Endothelial cell of umbilical vein (primary cell): ENCODE measurements around the gene OTC. TPM values are rescaled to one million over a fixed set of nuclear protein-coding genes. Genes with fewer than 3 reads are reported as not detected.

ENCODE experiments used
- BruUV-seq: library from RNA; stranded (reverse); fragments of 400-500 nt; replicated peaks from 2 replicates; lab custom pipeline; 2021; lab: Mats Ljungman, UMichigan
- CTCF ChIA-PET: fragments of 300-600, 350-600 bp; sonication (Branson Sonifier 250); formaldehyde crosslinking; loops from one replicate; lab custom pipeline; 2021; ENCODE audit warnings: antibody characterized with exemption, inconsistent platforms; lab: Charles Lee
- POLR2A ChIA-PET: fragments of 300-600, 350-600 bp; sonication (Branson Sonifier 250); formaldehyde crosslinking; loops from one replicate; lab custom pipeline; 2021; ENCODE audit warnings: antibody characterized with exemption, inconsistent platforms; lab: Charles Lee
- DNase-seq: peaks from one replicate; pipeline ENCODE4 v3.0.0-alpha.2; 2011; ENCODE audit warnings: low read depth, low spot score
- FAIRE-seq: peaks from 2 replicates; lab custom pipeline; 2011; peaks lifted over from hg19 to GRCh38; lab: Jason Lieb, UNC
- H2AFZ ChIP-seq: 2 replicates; pipeline ENCODE4 v1.6.0; 2012; ENCODE audit warnings: low read depth, low read length, control low read depth, inconsistent platforms
- H3K27ac ChIP-seq: 2 replicates; pipeline ENCODE4 v1.5.1; 2011; ENCODE audit warnings: low read depth, mild to moderate bottlenecking, control low read depth, low read length, moderate library complexity; ENCODE audit not compliant: insufficient read depth
- H3K27me3 ChIP-seq, 2 experiments: 2 replicates each; pipeline versions ENCODE4 v1.6.0 to v1.6.1; 2011; ENCODE audit warnings: low read length in 2 of 2, mixed read lengths in 1 of 2; ENCODE audit not compliant: control insufficient read depth in 2 of 2, insufficient read depth in 2 of 2
- H3K36me3 ChIP-seq, 2 experiments: 2 replicates in 1 of 2; 3 replicates in 1 of 2; pipeline ENCODE4 v1.5.1; 2011; ENCODE audit warnings: low read length in 2 of 2, mild to moderate bottlenecking in 1 of 2, moderate library complexity in 1 of 2; ENCODE audit not compliant: control insufficient read depth in 2 of 2, insufficient read depth in 2 of 2; ENCODE audit errors: extremely low read depth in 1 of 2
- H3K4me1 ChIP-seq: 3 replicates; pipeline ENCODE4 v1.5.1; 2011; ENCODE audit warnings: mild to moderate bottlenecking, low read length; ENCODE audit not compliant: control insufficient read depth, insufficient read depth; ENCODE audit errors: extremely low read depth
- H3K4me2 ChIP-seq: 2 replicates; pipeline ENCODE4 v1.6.1; 2011; ENCODE audit warnings: low read length, control low read depth, mixed read lengths; ENCODE audit not compliant: insufficient read depth
- H3K4me3 ChIP-seq, 3 experiments: fragments of 200-600 bp in 1 of 3; sonication (generic), shearing (Covaris generic) in 1 of 3; replicated peaks in 1 of 3; 2 replicates each; pipeline ENCODE4 v1.5.1; 2011 to 2016; ENCODE audit warnings: control low read depth in 3 of 3, low read length in 3 of 3, mild to moderate bottlenecking in 2 of 3, inconsistent platforms in 1 of 3, low read depth in 1 of 3, moderate library complexity in 1 of 3; ENCODE audit not compliant: insufficient read depth in 1 of 3
- H3K79me2 ChIP-seq: 2 replicates; pipeline ENCODE4 v1.6.0; 2012; ENCODE audit warnings: low read length, inconsistent platforms; ENCODE audit not compliant: control insufficient read depth, insufficient read depth
- H3K9ac ChIP-seq: replicated peaks from 2 replicates; pipeline ENCODE3; 2011; ENCODE audit warnings: low read length, control low read depth; ENCODE audit not compliant: insufficient read depth; ENCODE audit errors: extremely low read depth
- H3K9me1 ChIP-seq: replicated peaks from 3 replicates; pipeline ENCODE4 v1.6.0; 2011; ENCODE audit warnings: mild to moderate bottlenecking, low read length; ENCODE audit not compliant: control insufficient read depth, insufficient read depth; ENCODE audit errors: extremely low read depth
- H3K9me3 ChIP-seq: replicated peaks from 2 replicates; pipeline ENCODE4 v1.5.1; 2012; ENCODE audit warnings: low read length, inconsistent platforms; ENCODE audit not compliant: control insufficient read depth, insufficient read depth
- H4K20me1 ChIP-seq: replicated peaks from 2 replicates; pipeline ENCODE3; 2011; ENCODE audit warnings: mild to moderate bottlenecking, low read length; ENCODE audit not compliant: control insufficient read depth, insufficient read depth; ENCODE audit errors: extremely low read depth
- EZH2 ChIP-seq: IDR thresholded peaks from 2 replicates; pipeline ENCODE4 v1.6.1; 2012; ENCODE audit warnings: borderline replicate concordance, low read depth, mild to moderate bottlenecking, moderate library complexity, low read length, inconsistent platforms; ENCODE audit not compliant: severe bottlenecking
- FOS ChIP-seq: IDR thresholded peaks from 2 replicates; pipeline ENCODE4 v1.6.1; 2011; ENCODE audit warnings: mild to moderate bottlenecking, low read length, moderate library complexity, borderline replicate concordance; ENCODE audit not compliant: insufficient read depth
- GATA2 ChIP-seq: IDR thresholded peaks from 2 replicates; pipeline ENCODE4 v1.7.0; 2011; ENCODE audit warnings: low read depth, mild to moderate bottlenecking, moderate library complexity, mixed read lengths, low read length; ENCODE audit not compliant: insufficient read length, insufficient read depth
- JUN ChIP-seq: IDR thresholded peaks from 2 replicates; pipeline ENCODE4 v1.6.1; 2011; ENCODE audit warnings: borderline replicate concordance, low read depth; ENCODE audit not compliant: insufficient read length, insufficient read depth
- MYC ChIP-seq: IDR thresholded peaks from one replicate; pipeline ENCODE4 v1.6.1; 2011; ENCODE audit warnings: mild to moderate bottlenecking, low read depth, low read length
- POLR2A ChIP-seq: IDR thresholded peaks from 2 replicates; pipeline ENCODE4 v1.6.1; 2012; ENCODE audit warnings: low read depth, mild to moderate bottlenecking, control low read depth, low read length
- POLR2AphosphoS5 ChIP-seq: IDR thresholded peaks from 2 replicates; pipeline ENCODE4 v1.6.1; 2012; ENCODE audit warnings: low read depth, mild to moderate bottlenecking, control low read depth, low read length, moderate library complexity; ENCODE audit not compliant: insufficient read depth
- dilution Hi-C: fragments of 300-500 bp; cut with MboI; formaldehyde crosslinking; loops from one replicate; pipeline ENCODE4 v1.15.0; 2019; ENCODE audit warnings: low sequenced_read_pairs; ENCODE audit not compliant: extremely low pct_ligation_motif_present
- intact Hi-C: fragments of 100-400 bp; cut with micrococcal nuclease; formaldehyde crosslinking; loops from one replicate; pipeline ENCODE4 v1.10.0; 2022
- polyA plus RNA-seq, 4 experiments: library from polyadenylated mRNA; depleted of rRNA in 3 of 4; stranded (reverse) in 3 of 4; unstranded in 1 of 4; fragments of >200 nt; gene quantifications; 2 replicates each; pipeline versions ENCODE4 v1.2.1 to v1.2.3, GENCODE V29; 2011 to 2012; ENCODE audit warnings: missing spikeins in 1 of 4
- total RNA-seq: library from RNA; stranded (reverse); gene quantifications from 2 replicates; pipeline ENCODE4 v1.2.3, GENCODE V29; 2021
- TF ChIP-seq, protein P1 (sequence below): IDR thresholded peaks from 2 replicates; pipeline ENCODE4 v1.6.1; 2011; ENCODE audit not compliant: insufficient read depth, insufficient read length
- TF ChIP-seq, protein P2 (sequence below), 2 donors: IDR thresholded peaks; 1 replicate in 1 of 2; 2 replicates in 1 of 2; pipeline ENCODE4 v1.5.1; 2011; ENCODE audit warnings: low read length in 2 of 2, mild to moderate bottlenecking in 2 of 2, moderate library complexity in 2 of 2, control low read depth in 1 of 2, inconsistent platforms in 1 of 2, low read depth in 1 of 2; ENCODE audit not compliant: insufficient read depth in 1 of 2; ENCODE audit errors: extremely low read depth in 1 of 2

OTC gene
- total and polyA plus RNA-seq, 2 donors (not counting 3 experiments of a cell fraction or from before 2014, with no cell fraction given) = not detected

GRCh38 chrX:38374431-38374830 lies 22.0 kb downstream of the OTC start:
- no peak for FAIRE-seq
- intact Hi-C loops = no loop called here
- no peaks in the 10 kb centered on the region for H3K9me1 ChIP-seq

More at GRCh38 chrX:38374431-38374830, 22.0 kb downstream of the OTC start:
- no peaks in the 10 kb centered on the region for H3K27me3 ChIP-seq
- ChIA-PET CTCF (no interaction called here), POLR2A (no interaction called here)
- BruUV-seq = no TSS peak
- no peaks in the 10 kb centered on the region for H4K20me1 ChIP-seq
- no peak for DNase-seq
- no peak overlapping the region for H3K4me3 ChIP-seq
- H3K4me2 ChIP-seq = no peak overlapping the region
- H3K27ac ChIP-seq = no peak overlapping the region
- no peak overlapping the region for H3K9ac ChIP-seq
- H3K9me3 ChIP-seq = no peaks in the 10 kb centered on the region
- H3K36me3 ChIP-seq = no peaks in the 10 kb centered on the region
- H2AFZ ChIP-seq = no peak overlapping the region
- no peaks in the 10 kb centered on the region for H3K4me1 ChIP-seq
- no peaks in the 10 kb centered on the region for H3K79me2 ChIP-seq
- no peak for TF ChIP-seq POLR2AphosphoS5
- no peak for TF ChIP-seq POLR2A
- TF ChIP-seq JUN = no peak
- TF ChIP-seq, protein P1, sequence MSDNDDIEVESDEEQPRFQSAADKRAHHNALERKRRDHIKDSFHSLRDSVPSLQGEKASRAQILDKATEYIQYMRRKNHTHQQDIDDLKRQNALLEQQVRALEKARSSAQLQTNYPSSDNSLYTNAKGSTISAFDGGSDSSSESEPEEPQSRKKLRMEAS = no peak
- TF ChIP-seq, protein P2, sequence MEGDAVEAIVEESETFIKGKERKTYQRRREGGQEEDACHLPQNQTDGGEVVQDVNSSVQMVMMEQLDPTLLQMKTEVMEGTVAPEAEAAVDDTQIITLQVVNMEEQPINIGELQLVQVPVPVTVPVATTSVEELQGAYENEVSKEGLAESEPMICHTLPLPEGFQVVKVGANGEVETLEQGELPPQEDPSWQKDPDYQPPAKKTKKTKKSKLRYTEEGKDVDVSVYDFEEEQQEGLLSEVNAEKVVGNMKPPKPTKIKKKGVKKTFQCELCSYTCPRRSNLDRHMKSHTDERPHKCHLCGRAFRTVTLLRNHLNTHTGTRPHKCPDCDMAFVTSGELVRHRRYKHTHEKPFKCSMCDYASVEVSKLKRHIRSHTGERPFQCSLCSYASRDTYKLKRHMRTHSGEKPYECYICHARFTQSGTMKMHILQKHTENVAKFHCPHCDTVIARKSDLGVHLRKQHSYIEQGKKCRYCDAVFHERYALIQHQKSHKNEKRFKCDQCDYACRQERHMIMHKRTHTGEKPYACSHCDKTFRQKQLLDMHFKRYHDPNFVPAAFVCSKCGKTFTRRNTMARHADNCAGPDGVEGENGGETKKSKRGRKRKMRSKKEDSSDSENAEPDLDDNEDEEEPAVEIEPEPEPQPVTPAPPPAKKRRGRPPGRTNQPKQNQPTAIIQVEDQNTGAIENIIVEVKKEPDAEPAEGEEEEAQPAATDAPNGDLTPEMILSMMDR (IDR thresholded peaks at IDR 0.05; ENCODE audit: extremely low read depth in 1 of 2, insufficient read depth in 1 of 2, low read depth in 1 of 2, low read length in 2 of 2) = no peak
- no peak for TF ChIP-seq GATA2
- no peak for TF ChIP-seq EZH2
- no peak for TF ChIP-seq FOS
- no peak for TF ChIP-seq MYC
- dilution Hi-C loops = no loop called here
